Effector memory CD8-positive, alpha-beta T cell (primary cell): ENCODE measurements around the gene WNK3.
"Not testable (repeated sequence)": the region's sequence is repeated elsewhere in the genome, so short reads cannot be mapped to it uniquely, and the experiment has no call there.

Source experiments
- ATAC-seq: fragments of 150-1000 bp; cut with Tn5 transposase; replicated peaks from 2 replicates; pipeline ENCODE4 v1.10.0; 2021; ENCODE audit warnings: mild to moderate bottlenecking, moderate library complexity
- DNase-seq, 3 experiments: peaks; one replicate each; pipeline ENCODE4 v3.0.0; 2021
- H3K27ac Mint-ChIP-seq, 2 donors: one replicate each; pipeline ENCODE4 v1.8.0; 2022; ENCODE audit warnings: mild to moderate bottlenecking in 2 of 2, mixed read lengths in 2 of 2, moderate library complexity in 2 of 2
- H3K27me3 Mint-ChIP-seq, 2 donors: one replicate each; pipeline ENCODE4 v1.8.0; 2022; ENCODE audit warnings: mixed read lengths in 2 of 2
- H3K36me3 Mint-ChIP-seq: one replicate; pipeline ENCODE4 v1.8.0; 2022; ENCODE audit warnings: mild to moderate bottlenecking, moderate library complexity, mixed read lengths; ENCODE audit not compliant: insufficient read depth
- H3K4me1 Mint-ChIP-seq, 2 donors: one replicate each; pipeline ENCODE4 v1.8.0; 2022; ENCODE audit warnings: low read depth in 2 of 2, mixed read lengths in 2 of 2
- H3K4me3 Mint-ChIP-seq, 2 donors: one replicate each; pipeline ENCODE4 v1.8.0; 2022; ENCODE audit warnings: mild to moderate bottlenecking in 2 of 2, mixed read lengths in 2 of 2, moderate library complexity in 2 of 2
- H3K9me3 Mint-ChIP-seq, 2 donors: one replicate each; pipeline ENCODE4 v1.8.0; 2022; ENCODE audit warnings: mixed read lengths in 2 of 2
- total RNA-seq, 9 experiments: gene quantifications; one replicate each; lab custom pipeline; 2026; lab: John Stamatoyannopoulos, UW

WNK3 gene
- 0 to 0.66 (median 0.26) reads per million in 9 experiments for total RNA-seq

- DNase-seq (no peak), ATAC-seq (peak; percentile 47)
- peaks cover 10 to 18% of the 10 kb centered on the region in 2 donors for H3K4me1 Mint-ChIP-seq
- H3K9me3 Mint-ChIP-seq = no peaks in the 10 kb centered on the region
- peak within 1 kb of the TSS in 1 of 2 donors; percentile 36 for H3K27ac Mint-ChIP-seq
- H3K4me3 Mint-ChIP-seq = peak within 1 kb of the TSS; percentile 78 to 79
- H3K27me3 Mint-ChIP-seq = peaks cover 35 to 42% of the 10 kb centered on the region in 2 donors
- peaks cover 5% of the 10 kb centered on the region for H3K36me3 Mint-ChIP-seq
Observed at GRCh38 chrX:54357414-54358377, at the start of gene WNK3. WNK3 (minus strand) TSS chrX:54358046.

GRCh38 chrX:54407266-54407665 is 49.4 kb upstream of the WNK3 start:
- Mint-ChIP-seq H3K4me3 (no peak overlapping the region), H3K4me1 (peaks cover 4 to 9% of the 10 kb centered on the region in 2 donors), H3K9me3 (no peaks in the 10 kb centered on the region), H3K27ac (no peak overlapping the region), H3K36me3 (no peaks in the 10 kb centered on the region), H3K27me3 (peaks cover 31 to 36% of the 10 kb centered on the region in 2 donors)
- ATAC-seq (no peak), DNase-seq (no peak)

GRCh38 chrX:54397113-54397512 is 39.3 kb upstream of the WNK3 start:
- H3K4me3 Mint-ChIP-seq = no peak overlapping the region
- no peaks in the 10 kb centered on the region for H3K36me3 Mint-ChIP-seq
- H3K9me3 Mint-ChIP-seq = no peaks in the 10 kb centered on the region
- peaks cover 6 to 7% of the 10 kb centered on the region in 2 donors for H3K27me3 Mint-ChIP-seq
- H3K4me1 Mint-ChIP-seq = no peaks in the 10 kb centered on the region
- H3K27ac Mint-ChIP-seq = no peak overlapping the region
- ATAC-seq (no peak), DNase-seq (no peak)

- Mint-ChIP-seq H3K4me3 (no peak overlapping the region), H3K4me1 (no peaks in the 10 kb centered on the region), H3K9me3 (no peaks in the 10 kb centered on the region), H3K27me3 (no peaks in the 10 kb centered on the region), H3K36me3 (no peaks in the 10 kb centered on the region), H3K27ac (no peak overlapping the region)
- DNase-seq = no peak
- ATAC-seq = no peak
Observed at GRCh38 chrX:54386314-54386713, 28.5 kb upstream of the WNK3 start.

GRCh38 chrX:54384661-54385060 is 26.8 kb upstream of the WNK3 start:
- not testable (repeated sequence) for H3K4me3 Mint-ChIP-seq, ATAC-seq, H3K27me3 Mint-ChIP-seq, DNase-seq, H3K27ac Mint-ChIP-seq, H3K4me1 Mint-ChIP-seq, H3K36me3 Mint-ChIP-seq, H3K9me3 Mint-ChIP-seq

GRCh38 chrX:54359408-54359807 is 1.6 kb upstream of the WNK3 start:
- H3K36me3 Mint-ChIP-seq = peaks cover 5% of the 10 kb centered on the region
- H3K27me3 Mint-ChIP-seq = peaks cover 35 to 42% of the 10 kb centered on the region in 2 donors
- DNase-seq (no peak), ATAC-seq (no peak)
- no peaks in the 10 kb centered on the region for H3K9me3 Mint-ChIP-seq
- no peak overlapping the region for H3K27ac Mint-ChIP-seq
- H3K4me1 Mint-ChIP-seq = peaks cover 10 to 18% of the 10 kb centered on the region in 2 donors
- H3K4me3 Mint-ChIP-seq = peak overlapping the region; percentile 78 to 79

- H3K36me3 Mint-ChIP-seq = peaks cover 5% of the 10 kb centered on the region
- DNase-seq (no peak), ATAC-seq (peak; percentile 21)
- no peaks in the 10 kb centered on the region for H3K9me3 Mint-ChIP-seq
- H3K4me1 Mint-ChIP-seq = peaks cover 10 to 18% of the 10 kb centered on the region in 2 donors
- peak overlapping the region in 1 of 2 donors; percentile 36 for H3K27ac Mint-ChIP-seq
- peak overlapping the region; percentile 78 to 79 for H3K4me3 Mint-ChIP-seq
- H3K27me3 Mint-ChIP-seq = peaks cover 35 to 42% of the 10 kb centered on the region in 2 donors
Observed at GRCh38 chrX:54358424-54359211, 772 bp upstream of the WNK3 start.

GRCh38 chrX:54352677-54353076 is 5.2 kb downstream of the WNK3 start:
- H3K4me1 Mint-ChIP-seq = peaks cover 9 to 11% of the 10 kb centered on the region in 2 donors
- DNase-seq (no peak), ATAC-seq (no peak)
- no peak overlapping the region for H3K27ac Mint-ChIP-seq
- H3K4me3 Mint-ChIP-seq = no peak overlapping the region
- H3K36me3 Mint-ChIP-seq = no peaks in the 10 kb centered on the region
- peaks cover 14 to 18% of the 10 kb centered on the region in 2 donors for H3K27me3 Mint-ChIP-seq
- H3K9me3 Mint-ChIP-seq = no peaks in the 10 kb centered on the region

- H3K36me3 Mint-ChIP-seq, ATAC-seq, H3K9me3 Mint-ChIP-seq, H3K4me1 Mint-ChIP-seq, H3K27ac Mint-ChIP-seq, H3K4me3 Mint-ChIP-seq, DNase-seq: not testable (repeated sequence)
- peaks cover 9 to 11% of the 10 kb centered on the region in 2 donors for H3K27me3 Mint-ChIP-seq
Observed at GRCh38 chrX:54337383-54337782, 20.5 kb downstream of the WNK3 start.

GRCh38 chrX:54325077-54325476 is 32.8 kb downstream of the WNK3 start:
- no peak for ATAC-seq
- no peaks in the 10 kb centered on the region for H3K27me3 Mint-ChIP-seq
- DNase-seq = no peak
- no peak overlapping the region for H3K27ac Mint-ChIP-seq
- no peaks in the 10 kb centered on the region for H3K4me1 Mint-ChIP-seq
- no peaks in the 10 kb centered on the region for H3K36me3 Mint-ChIP-seq
- no peaks in the 10 kb centered on the region for H3K9me3 Mint-ChIP-seq
- no peak overlapping the region for H3K4me3 Mint-ChIP-seq

- H3K4me1 Mint-ChIP-seq = no peaks in the 10 kb centered on the region
- ATAC-seq (no peak), DNase-seq (no peak)
- no peak overlapping the region for H3K4me3 Mint-ChIP-seq
- no peak overlapping the region for H3K27ac Mint-ChIP-seq
- H3K27me3 Mint-ChIP-seq = peaks cover 0 to 6% of the 10 kb centered on the region in 2 donors
- no peaks in the 10 kb centered on the region for H3K36me3 Mint-ChIP-seq
- H3K9me3 Mint-ChIP-seq = no peaks in the 10 kb centered on the region
Observed at GRCh38 chrX:54320067-54320466, 37.8 kb downstream of the WNK3 start.

- no peak for DNase-seq
- no peaks in the 10 kb centered on the region for H3K36me3 Mint-ChIP-seq
- no peaks in the 10 kb centered on the region for H3K27me3 Mint-ChIP-seq
- H3K4me3 Mint-ChIP-seq = no peak overlapping the region
- ATAC-seq = no peak
- H3K4me1 Mint-ChIP-seq = no peaks in the 10 kb centered on the region
- no peak overlapping the region for H3K27ac Mint-ChIP-seq
- H3K9me3 Mint-ChIP-seq = peaks cover 0 to 2% of the 10 kb centered on the region in 2 donors
Observed at GRCh38 chrX:54306379-54306778, 51.5 kb downstream of the WNK3 start.

- Mint-ChIP-seq H3K4me1 (no peaks in the 10 kb centered on the region), H3K9me3 (peaks cover 0 to 2% of the 10 kb centered on the region in 2 donors), H3K36me3 (no peaks in the 10 kb centered on the region), H3K27ac (no peak overlapping the region), H3K4me3 (no peak overlapping the region), H3K27me3 (no peaks in the 10 kb centered on the region)
- ATAC-seq = no peak
- DNase-seq = no peak
Observed at GRCh38 chrX:54301516-54301915, 56.3 kb downstream of the WNK3 start.
